ENCODE measurements around the gene TTC32. TPM values are rescaled to one million over a fixed set of nuclear protein-coding genes. Genes with fewer than 3 reads are reported as not detected.

Gene TTC32
- total RNA-seq, 4 donors from 2014 or later = 10.8 to 42.6 (median 17.7) TPM

DNA sequence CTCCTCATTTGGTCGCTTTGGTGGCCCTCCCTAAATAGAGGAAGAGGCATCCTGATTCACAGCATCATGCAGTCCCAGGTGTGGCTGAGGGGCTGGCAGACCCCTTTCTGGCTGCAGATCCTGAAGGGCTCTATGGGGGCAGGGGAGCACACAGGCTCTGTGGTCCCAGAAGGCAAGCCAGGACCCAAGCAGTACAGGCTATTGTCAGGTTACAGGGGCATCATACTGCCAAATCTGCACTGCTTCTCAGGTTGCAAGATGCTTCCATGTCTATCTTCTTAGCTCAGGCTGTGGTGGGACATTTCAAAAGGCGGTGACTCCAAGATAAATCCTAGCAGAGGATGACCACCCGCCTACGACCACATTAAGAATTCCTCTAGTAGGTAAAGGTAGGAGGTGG is 54.3 kb downstream of the TTC32 start:
- 100% methylated on average over 4 of the region's 4 CpGs for WGBS

More for the DNA sequence above, 54.3 kb downstream of the TTC32 start:
- no peak for TF ChIP-seq POLR2A (IDR thresholded peaks at IDR 0.05)
- no peaks in the 10 kb centered on the region for H3K27me3 ChIP-seq
- H3K9me3 ChIP-seq = no peaks in the 10 kb centered on the region
- H3K27ac ChIP-seq = no peak overlapping the region
- H3K4me1 ChIP-seq = no peaks in the 10 kb centered on the region
- DNase-seq (ENCODE audit: low spot score in 2 of 2) = no peak
- no peaks in the 10 kb centered on the region for H3K36me3 ChIP-seq
- H3K4me3 ChIP-seq = no peak overlapping the region

Other genes starting within 250 kb of the TTC32 start
- 10 to 100 TPM in 2 of 4 donors, 1 to 10 TPM in 2; 2.9 to 10.9 (median 6.9) TPM for gene WDR35, start 88.1 kb upstream of the TTC32 start, total RNA-seq
- gene MATN3, start 110.7 kb upstream of the TTC32 start, total RNA-seq = under 1 TPM; 0.34 to 0.76 (median 0.60) TPM
- gene LAPTM4A, start 149.6 kb upstream of the TTC32 start, total RNA-seq = 100 to 1,000 TPM in 3 of 4 donors, 10 to 100 TPM in 1; 88.8 to 159 (median 128) TPM

Measured in suprapubic skin (tissue), 4 donors.